Neuronal stem cell (in vitro differentiated cells): Measurements from ENCODE around the gene SHROOM3.

Experiments
- DNase-seq: peaks from one replicate; pipeline ENCODE4 v3.0.0-alpha.2; 2013; ENCODE audit warnings: low spot score
- H2AFZ ChIP-seq: one replicate; pipeline ENCODE4 v1.6.1; 2013; ENCODE audit warnings: mild to moderate bottlenecking, low read length, inconsistent platforms
- H2AK5ac ChIP-seq: 2 replicates; pipeline ENCODE4 v1.6.1; 2013; ENCODE audit warnings: low read depth, mild to moderate bottlenecking, inconsistent platforms, low read length, moderate library complexity, mixed read lengths
- H2BK120ac ChIP-seq: 2 replicates; pipeline ENCODE4 v1.6.1; 2013; ENCODE audit warnings: low read depth, mild to moderate bottlenecking, inconsistent platforms, low read length, moderate library complexity, mixed read lengths
- H2BK12ac ChIP-seq: one replicate; pipeline ENCODE4 v1.6.1; 2013; ENCODE audit warnings: low read length, inconsistent platforms
- H2BK15ac ChIP-seq: 2 replicates; pipeline ENCODE4 v1.6.1; 2013; ENCODE audit warnings: mild to moderate bottlenecking, low read length, inconsistent platforms, mixed read lengths
- H2BK5ac ChIP-seq: one replicate; pipeline ENCODE4 v1.6.1; 2013; ENCODE audit warnings: inconsistent platforms, mild to moderate bottlenecking, low read length, moderate library complexity
- H3K14ac ChIP-seq: one replicate; pipeline ENCODE4 v1.6.1; 2013; ENCODE audit warnings: low read length, inconsistent platforms
- H3K18ac ChIP-seq: 2 replicates; pipeline ENCODE4 v1.6.1; 2013; ENCODE audit warnings: low read length, inconsistent platforms
- H3K23ac ChIP-seq: 2 replicates; pipeline ENCODE4 v1.6.1; 2013; ENCODE audit warnings: low read depth, mild to moderate bottlenecking, mixed read lengths, low read length, inconsistent platforms; ENCODE audit not compliant: poor library complexity
- H3K27ac ChIP-seq: replicated peaks from 3 replicates; pipeline ENCODE4 v1.5.1; 2013; ENCODE audit warnings: low read length, inconsistent platforms
- H3K27me3 ChIP-seq, 3 experiments: 2 replicates each; pipeline ENCODE4 v1.6.1; 2013; ENCODE audit warnings: low read length in 3 of 3, mild to moderate bottlenecking in 2 of 3, inconsistent platforms in 1 of 3, low read depth in 1 of 3, mixed read lengths in 1 of 3, moderate library complexity in 1 of 3; ENCODE audit not compliant: control insufficient read depth in 3 of 3, insufficient read depth in 3 of 3
- H3K36me3 ChIP-seq, 2 donors: replicated peaks in 1 of 2; 2 replicates each; pipeline ENCODE4 v1.6.1; 2013; ENCODE audit warnings: low read length in 2 of 2; ENCODE audit not compliant: control insufficient read depth in 2 of 2, insufficient read depth in 2 of 2
- H3K4ac ChIP-seq: 2 replicates; pipeline ENCODE4 v1.6.1; 2013; ENCODE audit warnings: inconsistent platforms, mild to moderate bottlenecking, low read length, moderate library complexity
- H3K4me1 ChIP-seq, 2 donors: 1 replicate in 1 of 2; 2 replicates in 1 of 2; pipeline ENCODE4 v1.6.1; 2013; ENCODE audit warnings: low read length in 2 of 2, low read depth in 1 of 2; ENCODE audit not compliant: control insufficient read depth in 2 of 2, insufficient read depth in 1 of 2
- H3K4me2 ChIP-seq: one replicate; pipeline ENCODE4 v1.6.1; 2013; ENCODE audit warnings: mild to moderate bottlenecking, low read length, inconsistent platforms; ENCODE audit not compliant: insufficient read depth, poor library complexity, severe bottlenecking
- H3K4me3 ChIP-seq, 2 donors: 2 replicates each; pipeline ENCODE4 v1.5.1; 2013; ENCODE audit warnings: low read length in 2 of 2, mild to moderate bottlenecking in 2 of 2, inconsistent platforms in 1 of 2, moderate library complexity in 1 of 2
- H3K79me1 ChIP-seq: one replicate; pipeline ENCODE4 v1.6.1; 2013; ENCODE audit warnings: low read depth, mild to moderate bottlenecking, inconsistent platforms, low read length, moderate library complexity
- H3K9ac ChIP-seq: one replicate; pipeline ENCODE4 v1.6.1; 2013; ENCODE audit warnings: mild to moderate bottlenecking, low read depth, low read length, inconsistent platforms; ENCODE audit not compliant: poor library complexity
- H3K9me3 ChIP-seq, 2 donors: replicated peaks in 1 of 2; 2 replicates each; pipeline versions ENCODE3 to v1.6.1; 2013; ENCODE audit warnings: low read length in 2 of 2, mild to moderate bottlenecking in 2 of 2, inconsistent platforms in 1 of 2, low read depth in 1 of 2, mixed read lengths in 1 of 2, moderate library complexity in 1 of 2; ENCODE audit not compliant: control insufficient read depth in 2 of 2, insufficient read depth in 1 of 2
- H4K8ac ChIP-seq: one replicate; pipeline ENCODE4 v1.6.1; 2013; ENCODE audit warnings: low read depth, mild to moderate bottlenecking, inconsistent platforms, low read length, moderate library complexity
- H4K91ac ChIP-seq: one replicate; pipeline ENCODE4 v1.6.1; 2013; ENCODE audit warnings: low read length, low read depth, mild to moderate bottlenecking, inconsistent platforms; ENCODE audit not compliant: poor library complexity
- WGBS, 2 donors: extraction: QIAGEN DNeasy Blood & Tissue Kit; methylation state at CpG; one replicate each; pipeline ENCODE4 v1.1.7; 2013; ENCODE audit warnings: missing lambda C conversion rate in 2 of 2, mixed read lengths in 1 of 2; ENCODE audit not compliant: insufficient read length in 2 of 2, insufficient replicate concordance in 1 of 2; ENCODE audit errors: extremely low coverage in 2 of 2; 5-methylcytosine and 5-hydroxymethylcytosine counted together

SHROOM3 gene

GRCh38 chr4:76458825-76459224 lies 23.8 kb downstream of the SHROOM3 start:
- peaks cover 15 to 23% of the 10 kb centered on the region in 2 donors for H3K36me3 ChIP-seq
- H3K27ac ChIP-seq = peak overlapping the region; percentile 89
- H3K9ac ChIP-seq = no peak overlapping the region
- peaks cover 12 to 20% of the 10 kb centered on the region in 2 donors for H3K4me1 ChIP-seq
- H2AFZ ChIP-seq = peak overlapping the region; percentile 42
- peak; percentile 81 for DNase-seq
- no peak overlapping the region for H4K8ac ChIP-seq
- H3K9me3 ChIP-seq = peaks cover 12 to 29% of the 10 kb centered on the region in 2 donors
- H2BK120ac ChIP-seq = no peak overlapping the region
- no peaks in the 10 kb centered on the region for H3K27me3 ChIP-seq
- no CpG with 5 or more reads among the region's 3 CpGs for WGBS, 2 donors
- no peak overlapping the region for H2BK5ac ChIP-seq
- H3K23ac ChIP-seq = no peak overlapping the region
- H3K18ac ChIP-seq = no peak overlapping the region
- no peak overlapping the region for H4K91ac ChIP-seq
- H3K4me3 ChIP-seq = peak overlapping the region in 1 of 2 donors; percentile 26
- H3K4ac ChIP-seq = no peak overlapping the region
- H2AK5ac ChIP-seq = no peak overlapping the region
- H3K4me2 ChIP-seq = no peak overlapping the region
- no peak overlapping the region for H2BK15ac ChIP-seq
- H2BK12ac ChIP-seq = no peak overlapping the region
- H3K79me1 ChIP-seq = peaks cover 8% of the 10 kb centered on the region
- H3K14ac ChIP-seq = no peak overlapping the region

GRCh38 chr4:76459291-76459723 lies 24.3 kb downstream of the SHROOM3 start:
- H3K18ac ChIP-seq = no peak overlapping the region
- no peak overlapping the region for H4K8ac ChIP-seq
- H3K79me1 ChIP-seq = peaks cover 11% of the 10 kb centered on the region
- peak overlapping the region; percentile 42 for H2AFZ ChIP-seq
- peak overlapping the region; percentile 24 for H3K4me2 ChIP-seq
- peak overlapping the region; percentile 8 for H2BK5ac ChIP-seq
- no peak overlapping the region for H3K14ac ChIP-seq
- DNase-seq = peak; percentile 97
- H3K4me3 ChIP-seq = peak overlapping the region in 1 of 2 donors; percentile 26
- H3K23ac ChIP-seq = no peak overlapping the region
- no peak overlapping the region for H2BK120ac ChIP-seq
- no peak overlapping the region for H2AK5ac ChIP-seq
- H3K27me3 ChIP-seq = no peaks in the 10 kb centered on the region
- peaks cover 19 to 25% of the 10 kb centered on the region in 2 donors for H3K36me3 ChIP-seq
- no CpG with 5 or more reads among the region's 11 CpGs for WGBS, 2 donors
- no peak overlapping the region for H4K91ac ChIP-seq
- peak overlapping the region; percentile 97 for H3K27ac ChIP-seq
- H3K9me3 ChIP-seq = peaks cover 15 to 34% of the 10 kb centered on the region in 2 donors
- H3K4ac ChIP-seq = no peak overlapping the region
- no peak overlapping the region for H3K9ac ChIP-seq
- H3K4me1 ChIP-seq = peaks cover 12 to 20% of the 10 kb centered on the region in 2 donors
- H2BK12ac ChIP-seq = no peak overlapping the region
- H2BK15ac ChIP-seq = no peak overlapping the region

DNA sequence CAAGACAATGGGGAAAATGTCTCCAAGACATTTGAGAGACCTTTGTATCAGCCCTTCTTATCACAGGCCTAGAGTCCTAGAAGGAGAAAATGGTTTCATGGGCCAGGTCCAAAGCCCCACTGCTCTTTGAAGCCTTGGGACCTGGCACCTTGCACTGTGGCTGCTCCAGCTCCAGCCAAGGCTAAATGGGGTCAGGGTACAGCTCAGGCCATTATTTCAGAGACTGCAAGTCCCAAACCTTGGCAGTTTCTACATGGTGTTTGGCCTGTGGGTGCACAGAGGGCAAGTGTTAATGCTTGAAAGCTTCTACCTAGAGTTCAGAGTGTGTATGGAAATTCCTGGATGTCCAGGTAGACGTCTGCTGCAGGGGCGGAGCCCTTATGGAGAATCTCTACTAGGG lies 28.5 kb downstream of the SHROOM3 start:
- H3K79me1 ChIP-seq = peaks cover 12% of the 10 kb centered on the region
- H2BK120ac ChIP-seq = no peak overlapping the region
- no peak overlapping the region for H4K8ac ChIP-seq
- H2BK15ac ChIP-seq = no peak overlapping the region
- no peak overlapping the region for H3K18ac ChIP-seq
- DNase-seq = no peak
- peaks cover 19 to 43% of the 10 kb centered on the region in 2 donors for H3K9me3 ChIP-seq
- no peak overlapping the region for H2BK12ac ChIP-seq
- peaks cover 23 to 31% of the 10 kb centered on the region in 2 donors for H3K36me3 ChIP-seq
- no peak overlapping the region for H3K9ac ChIP-seq
- no peak overlapping the region for H3K27ac ChIP-seq
- no peak overlapping the region for H3K23ac ChIP-seq
- no peak overlapping the region for H4K91ac ChIP-seq
- peaks cover 13 to 17% of the 10 kb centered on the region in 2 donors for H3K4me1 ChIP-seq
- no peak overlapping the region for H3K4ac ChIP-seq
- H3K27me3 ChIP-seq = no peaks in the 10 kb centered on the region
- no peak overlapping the region for H3K14ac ChIP-seq
- no CpG with 5 or more reads among the region's 2 CpGs for WGBS, 2 donors
- H2AK5ac ChIP-seq = no peak overlapping the region
- H2AFZ ChIP-seq = no peak overlapping the region
- no peak overlapping the region for H3K4me3 ChIP-seq
- no peak overlapping the region for H3K4me2 ChIP-seq
- H2BK5ac ChIP-seq = no peak overlapping the region

DNA sequence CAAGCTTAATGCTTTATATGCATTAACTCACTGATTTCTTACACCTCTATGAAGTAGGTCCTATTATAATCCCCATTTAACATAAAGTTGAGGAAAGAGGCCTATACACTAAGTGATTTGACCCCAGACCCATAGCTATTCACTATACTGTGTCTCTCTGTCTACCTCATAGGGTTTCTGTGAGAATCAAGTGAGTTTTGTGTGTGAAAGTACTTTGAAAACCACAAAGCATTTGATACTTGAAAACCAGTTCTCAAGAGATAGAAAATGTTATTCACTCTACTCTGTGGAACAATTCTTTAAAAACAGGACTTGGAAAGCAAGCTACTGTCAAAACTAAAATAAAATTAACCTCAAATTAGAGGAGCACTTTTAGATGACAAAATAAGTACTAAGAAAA lies 35.0 kb downstream of the SHROOM3 start:
- Histone ChIP-seq H4K8ac (no peak overlapping the region), H3K18ac (no peak overlapping the region), H3K4me1 (peaks cover 4 to 8% of the 10 kb centered on the region in 2 donors), H2AK5ac (no peak overlapping the region), H3K9me3 (peaks cover 5 to 17% of the 10 kb centered on the region in 2 donors), H3K4me2 (no peak overlapping the region), H3K14ac (no peak overlapping the region), H2BK120ac (no peak overlapping the region), H3K9ac (no peak overlapping the region), H4K91ac (no peak overlapping the region), H2BK5ac (no peak overlapping the region), H3K27ac (no peak overlapping the region), H3K4ac (no peak overlapping the region), H2BK12ac (no peak overlapping the region), H3K4me3 (no peak overlapping the region), H2BK15ac (no peak overlapping the region), H3K23ac (no peak overlapping the region), H3K27me3 (no peaks in the 10 kb centered on the region), H2AFZ (no peak overlapping the region), H3K36me3 (peaks cover 4 to 21% of the 10 kb centered on the region in 2 donors), H3K79me1 (peaks cover 4% of the 10 kb centered on the region)
- no peak for DNase-seq
